Stomach (tissue), 4 donors: ENCODE data around the gene CUL4A.
"Not testable (repeated sequence)": the region's sequence is repeated elsewhere in the genome, so short reads cannot be mapped to it uniquely, and the experiment has no call there.

Source experiments
- CTCF ChIP-seq, 7 experiments: fragments of 450-650 bp in 4 of 7; fragments of 200-600 bp in 3 of 7; sonication (generic) in 3 of 7; IDR thresholded peaks; one replicate each; pipeline ENCODE4 v1.5.1; 2016 to 2019; ENCODE audit warnings: antibody characterized with exemption in 7 of 7, control low read depth in 2 of 7, mild to moderate bottlenecking in 1 of 7
- EP300 ChIP-seq: sonication (generic); formaldehyde crosslinking; IDR thresholded peaks from one replicate; pipeline ENCODE4 v1.6.1; 2017; ENCODE audit warnings: antibody characterized with exemption
- POLR2A ChIP-seq, 4 donors: fragments of 450-650 bp; IDR thresholded peaks; one replicate each; pipeline ENCODE4 v1.6.1; 2016; ENCODE audit warnings: antibody characterized with exemption in 4 of 4, control low read depth in 2 of 4, mild to moderate bottlenecking in 1 of 4, moderate library complexity in 1 of 4
- POLR2AphosphoS5 ChIP-seq, 3 donors: sonication (generic); formaldehyde crosslinking; IDR thresholded peaks; one replicate each; pipeline ENCODE4 v1.6.1; 2016; ENCODE audit warnings: antibody characterized with exemption in 3 of 3

DNA sequence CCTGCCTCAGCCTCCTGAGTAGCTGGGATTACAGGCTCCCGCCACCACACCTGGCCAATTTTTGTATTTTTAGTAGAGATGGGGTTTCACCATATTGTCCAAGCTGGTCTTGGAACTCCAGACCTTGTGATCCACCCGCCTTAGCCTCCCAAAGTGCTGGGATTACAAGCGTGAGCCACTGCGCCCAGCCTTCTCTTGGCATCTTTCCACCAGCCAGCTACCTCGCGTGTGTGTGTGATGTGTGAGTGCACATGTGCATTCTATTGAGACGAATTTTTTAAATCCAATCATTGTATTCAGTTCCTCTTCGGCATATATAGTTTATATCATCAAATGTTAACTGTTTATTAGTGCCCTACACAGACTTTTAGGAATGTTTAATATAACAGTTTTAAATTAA, 32.2 kb downstream of the CUL4A start:
- not testable (repeated sequence) for TF ChIP-seq CTCF (IDR thresholded peaks at IDR 0.05); POLR2AphosphoS5 (IDR thresholded peaks at IDR 0.05); EP300; POLR2A (IDR thresholded peaks at IDR 0.05)
